Transverse colon (tissue), 4 donors: Measurements from ENCODE around the gene FAM161B. TPM values are rescaled to one million over a fixed set of nuclear protein-coding genes. Genes with fewer than 3 reads are reported as not detected.
"Not testable (repeated sequence)": the region's sequence is repeated elsewhere in the genome, so short reads cannot be mapped to it uniquely, and the experiment has no call there.

Experiments
- DNase-seq: peaks from one replicate; pipeline ENCODE4 v3.0.0-alpha.2; 2019
- H3K27ac ChIP-seq, 4 donors: fragments of 200-600 bp; sonication (generic); 2 replicates each; pipeline ENCODE4 v1.5.1; 2016 to 2018; ENCODE audit warnings: inconsistent platforms in 4 of 4
- H3K27me3 ChIP-seq: fragments of 200-600 bp; sonication (generic); 2 replicates; pipeline ENCODE4 v1.5.1; 2017; ENCODE audit warnings: inconsistent platforms
- H3K36me3 ChIP-seq, 4 donors: fragments of 200-600 bp; sonication (generic); 2 replicates each; pipeline ENCODE4 v1.5.1; 2017 to 2019; ENCODE audit warnings: inconsistent platforms in 4 of 4
- H3K4me1 ChIP-seq, 4 donors: fragments of 200-600 bp; sonication (generic); 2 replicates each; pipeline ENCODE4 v1.5.1; 2017 to 2020; ENCODE audit warnings: inconsistent platforms in 4 of 4
- H3K4me3 ChIP-seq, 4 donors: fragments of 200-600 bp; sonication (generic); 1 replicate in 1 of 4; 2 replicates in 3 of 4; pipeline versions ENCODE4 v1.5.1 to v1.6.1; 2017 to 2019; ENCODE audit warnings: inconsistent platforms in 4 of 4
- H3K9me3 ChIP-seq, 2 donors: fragments of 200-600 bp; sonication (generic); 2 replicates each; pipeline ENCODE4 v1.5.1; 2017 to 2019; ENCODE audit warnings: inconsistent platforms in 2 of 2
- EP300 ChIP-seq: sonication (generic); formaldehyde crosslinking; IDR thresholded peaks from one replicate; pipeline ENCODE4 v1.6.1; 2017; ENCODE audit warnings: antibody characterized with exemption, low read depth
- POLR2A ChIP-seq: fragments of 450-650 bp; IDR thresholded peaks from one replicate; pipeline ENCODE4 v1.6.1; 2016; ENCODE audit warnings: antibody characterized with exemption, mild to moderate bottlenecking, moderate library complexity
- POLR2AphosphoS5 ChIP-seq, 3 donors: sonication (generic); formaldehyde crosslinking; IDR thresholded peaks; one replicate each; pipeline ENCODE4 v1.6.1; 2016; ENCODE audit warnings: antibody characterized with exemption in 3 of 3
- WGBS, 2 donors: methylation state at CpG; one replicate each; pipeline ENCODE4 v1.1.5; 2018; ENCODE audit warnings: low coverage in 1 of 2; 5-methylcytosine and 5-hydroxymethylcytosine counted together
- in situ Hi-C, 4 donors: fragments of 200-750 bp; cut with MboI; loops; one replicate each; pipeline versions ENCODE4 v1.15.0 to v1.15.1; 2017; ENCODE audit warnings: low sequenced_read_pairs in 3 of 4, low pct_ligation_motif_present in 1 of 4, low pct_unique_long_range_greater_than_20kb in 1 of 4
- intact Hi-C: fragments of 100-400 bp; cut with DNase I; formaldehyde crosslinking; loops from one replicate; pipeline ENCODE4 v1.15.1; 2023; ENCODE audit warnings: low total_unique reads
- total RNA-seq, 4 donors: library from RNA; depleted of rRNA; stranded (reverse); fragments of >200 nt; gene quantifications; one replicate each; pipeline ENCODE4 v1.1.0, GENCODE V29; 2016
- TF ChIP-seq, protein P1 (sequence below), 5 experiments: fragments of 200-600 bp in 3 of 5; fragments of 450-650 bp in 2 of 5; sonication (generic) in 3 of 5; IDR thresholded peaks; 1 replicate in 2 of 5; 2 replicates in 3 of 5; pipeline ENCODE4 v1.5.1; 2016 to 2017; ENCODE audit warnings: antibody characterized with exemption in 5 of 5, inconsistent platforms in 3 of 5, mild to moderate bottlenecking in 2 of 5, moderate library complexity in 1 of 5

Gene FAM161B
- total RNA-seq, 4 donors from 2014 or later = 2.4 to 7.2 (median 4.8) TPM

DNA sequence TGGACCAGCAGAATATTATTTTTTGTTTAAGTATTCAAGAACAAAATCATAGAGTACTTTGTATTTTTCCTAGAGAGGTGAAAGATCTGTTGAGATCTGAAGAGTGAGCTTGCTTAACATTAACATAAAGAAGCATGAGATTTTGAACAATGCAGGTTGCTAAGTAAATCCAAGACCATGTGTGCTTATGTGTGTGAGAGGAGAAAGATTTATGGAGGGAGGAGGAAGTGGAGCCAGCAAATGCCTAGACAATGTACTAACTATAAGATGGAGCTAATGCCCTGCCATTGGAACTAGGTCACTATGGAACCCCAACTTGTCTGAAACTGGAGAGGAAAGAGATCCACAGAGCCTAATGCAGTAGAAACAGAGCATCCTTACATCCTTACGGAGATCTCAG, 13.3 kb downstream of the FAM161B start:
- Histone ChIP-seq H3K4me3 (no peak overlapping the region), H3K9me3 (no peaks in the 10 kb centered on the region), H3K4me1 (no peaks in the 10 kb centered on the region), H3K27ac (no peak overlapping the region), H3K36me3 (peaks cover 0 to 37% (median 13%) of the 10 kb centered on the region in 4 donors), H3K27me3 (no peaks in the 10 kb centered on the region)
- no peak for TF ChIP-seq POLR2A
- TF ChIP-seq, protein P1, sequence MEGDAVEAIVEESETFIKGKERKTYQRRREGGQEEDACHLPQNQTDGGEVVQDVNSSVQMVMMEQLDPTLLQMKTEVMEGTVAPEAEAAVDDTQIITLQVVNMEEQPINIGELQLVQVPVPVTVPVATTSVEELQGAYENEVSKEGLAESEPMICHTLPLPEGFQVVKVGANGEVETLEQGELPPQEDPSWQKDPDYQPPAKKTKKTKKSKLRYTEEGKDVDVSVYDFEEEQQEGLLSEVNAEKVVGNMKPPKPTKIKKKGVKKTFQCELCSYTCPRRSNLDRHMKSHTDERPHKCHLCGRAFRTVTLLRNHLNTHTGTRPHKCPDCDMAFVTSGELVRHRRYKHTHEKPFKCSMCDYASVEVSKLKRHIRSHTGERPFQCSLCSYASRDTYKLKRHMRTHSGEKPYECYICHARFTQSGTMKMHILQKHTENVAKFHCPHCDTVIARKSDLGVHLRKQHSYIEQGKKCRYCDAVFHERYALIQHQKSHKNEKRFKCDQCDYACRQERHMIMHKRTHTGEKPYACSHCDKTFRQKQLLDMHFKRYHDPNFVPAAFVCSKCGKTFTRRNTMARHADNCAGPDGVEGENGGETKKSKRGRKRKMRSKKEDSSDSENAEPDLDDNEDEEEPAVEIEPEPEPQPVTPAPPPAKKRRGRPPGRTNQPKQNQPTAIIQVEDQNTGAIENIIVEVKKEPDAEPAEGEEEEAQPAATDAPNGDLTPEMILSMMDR (IDR thresholded peaks at IDR 0.05) = no peak
- TF ChIP-seq POLR2AphosphoS5 (IDR thresholded peaks at IDR 0.05) = no peak
- no peak for TF ChIP-seq EP300
- intact Hi-C loops (no loop called here), in situ Hi-C loops (no loop called here)
- DNase-seq = no peak
- WGBS, 2 donors = 100% methylated on average over 1 of the region's 1 CpG

DNA sequence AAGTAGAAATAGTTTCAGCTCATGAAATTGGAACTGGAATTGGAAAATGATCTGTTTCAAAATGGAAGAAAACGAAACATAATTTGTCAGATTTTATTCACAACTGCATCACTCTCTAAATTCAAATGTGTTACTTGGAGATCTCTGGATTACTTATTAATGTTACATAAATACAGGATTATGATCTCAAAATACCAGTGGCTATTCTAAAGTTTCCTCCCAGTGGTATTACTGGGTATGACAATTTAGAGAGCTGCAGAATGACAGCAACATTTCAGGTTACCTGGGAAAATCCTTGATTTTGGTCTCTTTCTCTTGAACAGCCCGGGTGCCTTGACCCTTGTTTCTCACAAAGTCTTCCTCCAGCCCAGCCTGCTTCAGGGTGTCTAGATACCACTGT, 14.2 kb downstream of the FAM161B start:
- in situ Hi-C loops = no loop called here
- H3K36me3 ChIP-seq = peaks cover 0 to 41% (median 17%) of the 10 kb centered on the region in 4 donors
- intact Hi-C loops = no loop called here

DNA sequence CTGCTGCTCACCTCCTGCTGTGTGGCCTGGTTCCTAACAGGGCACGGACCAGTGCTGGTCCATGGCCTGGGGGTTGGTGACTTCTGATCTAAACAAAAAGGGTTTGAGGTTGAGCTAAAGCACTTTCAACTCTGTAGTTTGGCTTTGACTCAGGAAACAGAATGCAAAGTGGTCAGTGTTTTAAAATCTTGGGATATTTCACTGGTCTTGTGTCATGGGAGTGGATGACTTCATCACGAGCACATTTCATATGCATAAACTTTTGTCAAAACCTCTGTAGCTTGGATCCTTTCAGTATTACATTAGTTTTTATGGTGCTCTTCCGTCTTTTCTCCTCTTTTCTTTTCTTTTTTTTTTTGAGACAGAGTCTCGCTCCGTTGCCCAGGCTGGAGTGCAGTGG, 25.6 kb downstream of the FAM161B start:
- WGBS, 2 donors = 73 to 83% methylated on average over 3 to 5 of the region's 5 CpGs
- no peak for DNase-seq
- intact Hi-C loops = loop anchor here (5.0 kb wide), 1 partner anchor 568 kb away; the partner anchor contains the start of genes ISCA2 and NPC2
- in situ Hi-C loops = no loop called here
- Histone ChIP-seq H3K4me3 (no peak overlapping the region), H3K9me3 (no peaks in the 10 kb centered on the region), H3K27me3 (no peaks in the 10 kb centered on the region), H3K36me3 (peaks cover 0 to 93% (median 43%) of the 10 kb centered on the region in 4 donors), H3K4me1 (no peaks in the 10 kb centered on the region), H3K27ac (no peak overlapping the region)
- TF ChIP-seq POLR2A = no peak
- no peak for TF ChIP-seq POLR2AphosphoS5 (IDR thresholded peaks at IDR 0.05)
- no peak for TF ChIP-seq EP300
- TF ChIP-seq, protein P1 (IDR thresholded peaks at IDR 0.05) = no peak

More for the DNA sequence above, 14.2 kb downstream of the FAM161B start:
- H3K4me3 ChIP-seq = no peak overlapping the region
- no peak for DNase-seq
- no peaks in the 10 kb centered on the region for H3K4me1 ChIP-seq
- TF ChIP-seq, protein P1 (IDR thresholded peaks at IDR 0.05) = peak in 2 of 5 experiments; percentile 24 to 29
- no peak for TF ChIP-seq POLR2AphosphoS5 (IDR thresholded peaks at IDR 0.05)
- no peaks in the 10 kb centered on the region for H3K27me3 ChIP-seq
- no peak overlapping the region for H3K27ac ChIP-seq
- H3K9me3 ChIP-seq = no peaks in the 10 kb centered on the region
- WGBS, 2 donors = 76 to 85% methylated on average over 1 to 2 of the region's 2 CpGs

DNA sequence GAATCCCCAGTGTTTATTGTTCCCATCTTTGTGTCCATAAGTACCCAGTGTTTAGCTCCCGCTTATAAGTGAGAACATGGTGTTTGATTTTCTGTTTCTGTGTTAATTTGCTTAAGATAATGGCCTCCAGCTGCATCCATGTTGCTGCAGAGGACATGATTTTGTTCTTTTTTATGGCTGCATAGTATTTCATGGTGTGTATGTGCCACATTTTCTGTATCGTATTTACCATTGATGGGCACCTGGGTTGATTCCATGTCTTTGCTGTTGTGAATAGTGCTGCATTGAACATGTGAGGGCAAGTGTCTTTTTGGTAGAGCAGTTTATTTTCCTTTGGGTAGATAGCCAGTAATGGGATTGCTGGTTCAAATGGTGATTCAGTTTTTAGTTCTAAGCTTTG, 30.4 kb downstream of the FAM161B start:
- H3K4me1 ChIP-seq, H3K27ac ChIP-seq, H3K4me3 ChIP-seq, intact Hi-C loops, H3K9me3 ChIP-seq, H3K27me3 ChIP-seq, in situ Hi-C loops, DNase-seq: not testable (repeated sequence)
- H3K36me3 ChIP-seq = peaks cover 0 to 63% (median 27%) of the 10 kb centered on the region in 4 donors
- WGBS, 2 donors = 93 to 97% methylated on average over 2 of the region's 2 CpGs

DNA sequence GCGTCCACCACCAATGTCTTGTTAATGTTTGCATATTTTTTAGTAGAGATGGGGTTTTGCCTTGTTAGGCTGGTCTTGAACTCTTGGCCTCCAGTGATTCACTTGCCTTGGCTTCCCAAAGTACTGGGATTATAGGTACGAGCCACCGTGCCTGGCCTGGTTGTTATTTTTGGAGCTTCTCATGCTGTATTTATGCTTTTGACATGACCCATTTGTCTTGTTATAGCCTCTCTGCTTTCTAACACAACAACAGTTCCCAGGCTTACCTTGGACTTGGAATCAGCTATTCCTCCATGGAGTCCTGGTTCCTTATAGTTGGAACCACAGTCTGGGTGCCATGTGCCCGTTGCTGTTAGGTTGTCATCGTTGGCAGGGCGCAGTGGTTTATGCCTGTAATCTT, 33.6 kb downstream of the FAM161B start:
- in situ Hi-C loops = no loop called here

More for the DNA sequence above, 33.6 kb downstream of the FAM161B start:
- TF ChIP-seq, protein P1 (IDR thresholded peaks at IDR 0.05) = no peak
- TF ChIP-seq POLR2A = no peak
- TF ChIP-seq EP300 = no peak
- no peak for TF ChIP-seq POLR2AphosphoS5 (IDR thresholded peaks at IDR 0.05)
- H3K9me3 ChIP-seq = no peaks in the 10 kb centered on the region
- no peak for DNase-seq
- no peaks in the 10 kb centered on the region for H3K4me1 ChIP-seq
- intact Hi-C loops = no loop called here
- no peak overlapping the region for H3K27ac ChIP-seq
- peaks cover 0 to 58% (median 16%) of the 10 kb centered on the region in 4 donors for H3K36me3 ChIP-seq
- H3K4me3 ChIP-seq = no peak overlapping the region
- WGBS, 2 donors = 71 to 90% methylated on average over 3 to 6 of the region's 6 CpGs
- no peaks in the 10 kb centered on the region for H3K27me3 ChIP-seq
